WTC11 (cell line): ENCODE measurements around the gene PLEKHG7. TPM values are rescaled to one million over a fixed set of nuclear protein-coding genes. Genes with fewer than 3 reads are reported as not detected.

Experiments used
- AR ChIP-seq: fragments of 250-450 bp; sonication (Bioruptor Pico); IDR thresholded peaks from 2 replicates; pipeline ENCODE4 v1.9.0; 2021; ENCODE audit warnings: mild to moderate bottlenecking
- ATF1 ChIP-seq: sonication (generic); formaldehyde crosslinking; IDR thresholded peaks from 2 replicates; pipeline ENCODE4 v1.8.1; 2023; ENCODE audit warnings: mild to moderate bottlenecking, moderate library complexity, missing genetic modification reagents
- ATF3 ChIP-seq: sonication (generic); formaldehyde crosslinking; conservative IDR thresholded peaks from 2 replicates; pipeline ENCODE4 v1.8.1; 2022; ENCODE audit warnings: mild to moderate bottlenecking, missing genetic modification reagents
- CTCF ChIP-seq: fragments of 200-600 bp; IDR thresholded peaks from 2 replicates; pipeline ENCODE4 v1.8.0; 2022; ENCODE audit warnings: antibody characterized with exemption
- HMGXB4 ChIP-seq: sonication (generic); formaldehyde crosslinking; IDR thresholded peaks from 2 replicates; pipeline ENCODE4 v1.8.1; 2023; ENCODE audit warnings: mild to moderate bottlenecking, moderate library complexity, missing genetic modification reagents
- MAX ChIP-seq: sonication (generic); formaldehyde crosslinking; IDR thresholded peaks from 2 replicates; pipeline ENCODE4 v1.8.0; 2022; ENCODE audit warnings: mild to moderate bottlenecking, missing genetic modification reagents
- TP53 ChIP-seq: sonication (generic); formaldehyde crosslinking; IDR thresholded peaks from 2 replicates; pipeline ENCODE4 v1.8.1; 2023; ENCODE audit warnings: mild to moderate bottlenecking, missing genetic modification reagents
- USF1 ChIP-seq: sonication (generic); formaldehyde crosslinking; IDR thresholded peaks from 2 replicates; pipeline ENCODE4 v1.8.0; 2022; ENCODE audit warnings: mild to moderate bottlenecking, missing genetic modification reagents
- ZMAT4 ChIP-seq: fragments of 250-450 bp; sonication (Bioruptor Pico); IDR thresholded peaks from 2 replicates; pipeline ENCODE4 v1.9.0; 2021; ENCODE audit warnings: mild to moderate bottlenecking
- ZNF138 ChIP-seq: sonication (generic); formaldehyde crosslinking; conservative IDR thresholded peaks from 2 replicates; pipeline ENCODE4 v1.8.1; 2022; ENCODE audit warnings: mild to moderate bottlenecking, moderate library complexity, missing genetic modification reagents
- ZNF425 ChIP-seq: fragments of 250-450 bp; sonication (Bioruptor Pico); conservative IDR thresholded peaks from 2 replicates; pipeline ENCODE4 v1.9.0; 2021; ENCODE audit warnings: mild to moderate bottlenecking
- ZNF532 ChIP-seq: fragments of 250-450 bp; sonication (Bioruptor Pico); IDR thresholded peaks from 2 replicates; pipeline ENCODE4 v1.9.0; 2021; ENCODE audit warnings: mild to moderate bottlenecking, borderline replicate concordance
- ZSCAN18 ChIP-seq: fragments of 250-450 bp; sonication (Bioruptor Pico); IDR thresholded peaks from 2 replicates; pipeline ENCODE4 v2.1.2; 2022; ENCODE audit warnings: mild to moderate bottlenecking, moderate library complexity
- total RNA-seq: library from RNA; stranded (reverse); gene quantifications from 3 replicates; pipeline ENCODE4 v1.2.3, GENCODE V29; 2021

Gene PLEKHG7
- total RNA-seq, 1 experiment from 2014 or later: not detected

GRCh38 chr12:92733181-92733580 lies 30.4 kb downstream of the PLEKHG7 start (continued):
- TF ChIP-seq ZNF532: no peak
- no peak for TF ChIP-seq ZMAT4 (CRISPR knock-in tag)
- TF ChIP-seq AR: no peak
- TF ChIP-seq CTCF: no peak
- no peak for TF ChIP-seq ZNF425
- no peak for TF ChIP-seq ZNF138 (CRISPR knock-in tag)
- no peak for TF ChIP-seq ATF3 (CRISPR knock-in tag)
- no peak for TF ChIP-seq TP53 (CRISPR knock-in tag)
- TF ChIP-seq ATF1 (CRISPR knock-in tag): no peak
- no peak for TF ChIP-seq ZSCAN18 (CRISPR knock-in tag)
- TF ChIP-seq HMGXB4 (CRISPR knock-in tag): no peak
- TF ChIP-seq USF1 (CRISPR knock-in tag): no peak
- TF ChIP-seq MAX (CRISPR knock-in tag): no peak
